Heart left ventricle (tissue), 13 donors: Measurements from ENCODE around the gene RTBDN.

Experiments
- POLR2A ChIP-seq, 2 donors: fragments of 450-650 bp; IDR thresholded peaks; one replicate each; pipeline ENCODE4 v1.6.1; 2017; ENCODE audit warnings: antibody characterized with exemption in 2 of 2, mild to moderate bottlenecking in 2 of 2, moderate library complexity in 2 of 2
- TF ChIP-seq, protein P1 (sequence below), 12 donors: fragments of 200-600 bp; sonication (generic) in 4 of 12; IDR thresholded peaks; one replicate each; pipeline versions ENCODE4 v1.5.0 to v1.8.0; 2018 to 2022; ENCODE audit warnings: antibody characterized with exemption in 12 of 12, mild to moderate bottlenecking in 5 of 12
- donor health status: ischemic (EF 13 %, LVEDD 7.1; RV severe dilation, severe dysfunction).
- donor health status: DM: no; HTN: yes; CAD: no.
- donor health status: DM: no; HTN: no; CAD: no.
- donor health status: ischemic (EF 25% LVEDD 6.9; RV normal size, moderate dysfunction).
- donor health status: ischemic (EF 25% LVEDD 5.7; RV mildly dilated, moderate dysfunction).
- donor health status: ischemic (EF 35%, LVEDD 5.7; RV mildly dilated, moderate dysfunction).
- donor health status: nonischemic (EF 11% LVEDD 7.7; RV severe dilation, severe dysfunction).
- donor health status: DM: yes; HTN: yes; CAD: no.
- donor health status: PGD.
- donor health status: ischemic (EF 29% LVEDD 5.4; RV normal size, mild dysfunction).
- donor health status: nonischemic (EF 23%, LVEDD 6.1; RV moderate dilation, normal function).

DNA sequence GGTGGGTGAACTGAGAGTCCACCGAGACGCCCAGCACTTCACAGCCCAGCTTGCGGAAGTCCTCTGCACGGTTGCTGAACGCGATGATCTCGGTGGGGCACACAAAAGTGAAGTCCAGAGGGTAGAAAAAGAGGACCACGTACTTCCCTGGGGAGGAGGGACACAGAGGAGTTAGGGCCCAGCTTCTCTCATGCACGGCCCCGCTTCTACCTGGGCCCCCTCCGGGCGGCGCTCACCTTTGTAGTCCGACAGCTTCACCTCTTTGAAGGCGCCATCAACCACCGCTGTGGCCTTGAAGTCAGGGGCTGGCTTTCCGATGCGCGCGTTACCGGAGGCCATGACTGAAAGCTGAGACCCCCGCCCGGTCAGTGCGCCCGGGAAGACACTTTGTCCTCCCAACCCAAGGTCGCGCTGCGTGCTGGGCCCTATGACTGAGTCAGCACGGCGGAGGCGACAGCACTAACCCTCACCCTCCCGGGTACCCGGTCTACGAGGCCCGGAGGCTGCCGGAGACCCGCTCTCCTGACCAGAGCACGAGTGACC lies 33.4 kb downstream of the RTBDN start:
- TF ChIP-seq, protein P1, sequence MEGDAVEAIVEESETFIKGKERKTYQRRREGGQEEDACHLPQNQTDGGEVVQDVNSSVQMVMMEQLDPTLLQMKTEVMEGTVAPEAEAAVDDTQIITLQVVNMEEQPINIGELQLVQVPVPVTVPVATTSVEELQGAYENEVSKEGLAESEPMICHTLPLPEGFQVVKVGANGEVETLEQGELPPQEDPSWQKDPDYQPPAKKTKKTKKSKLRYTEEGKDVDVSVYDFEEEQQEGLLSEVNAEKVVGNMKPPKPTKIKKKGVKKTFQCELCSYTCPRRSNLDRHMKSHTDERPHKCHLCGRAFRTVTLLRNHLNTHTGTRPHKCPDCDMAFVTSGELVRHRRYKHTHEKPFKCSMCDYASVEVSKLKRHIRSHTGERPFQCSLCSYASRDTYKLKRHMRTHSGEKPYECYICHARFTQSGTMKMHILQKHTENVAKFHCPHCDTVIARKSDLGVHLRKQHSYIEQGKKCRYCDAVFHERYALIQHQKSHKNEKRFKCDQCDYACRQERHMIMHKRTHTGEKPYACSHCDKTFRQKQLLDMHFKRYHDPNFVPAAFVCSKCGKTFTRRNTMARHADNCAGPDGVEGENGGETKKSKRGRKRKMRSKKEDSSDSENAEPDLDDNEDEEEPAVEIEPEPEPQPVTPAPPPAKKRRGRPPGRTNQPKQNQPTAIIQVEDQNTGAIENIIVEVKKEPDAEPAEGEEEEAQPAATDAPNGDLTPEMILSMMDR (IDR thresholded peaks at IDR 0.05): no peak
- no peak for TF ChIP-seq POLR2A (IDR thresholded peaks at IDR 0.05)
